ENCODE measurements around the gene CBFB. TPM values are rescaled to one million over a fixed set of nuclear protein-coding genes. Genes with fewer than 3 reads are reported as not detected.

CBFB gene
- total and polyA plus RNA-seq, 2 of the 13 experiments (the other 11 are each of a cell fraction or from before 2014, with no cell fraction given), result 22.1 to 70.8 TPM

GRCh38 chr16:67028696-67029253 lies at the start of gene CBFB (continued):
- peak; percentile 57; the same call in 1 of the 2 replicates for TF ChIP-seq ZBTB33 (CRISPR knock-in tag; IDR thresholded peaks at IDR 0.05)
- peak; percentile 93 for TF ChIP-seq DBP (CRISPR knock-in tag; IDR thresholded peaks at IDR 0.05; ENCODE audit: not compliant biosample characterization)
- TF ChIP-seq ELF4 (CRISPR knock-in tag; IDR thresholded peaks at IDR 0.05; ENCODE audit: borderline replicate concordance), result no peak; the same call in 1 of the 2 replicates
- TF ChIP-seq USF2 (IDR thresholded peaks at IDR 0.05; ENCODE audit: low read depth, low read length), result no peak
- TF ChIP-seq USF2 (CRISPR knock-in tag; IDR thresholded peaks at IDR 0.05; ENCODE audit: borderline replicate concordance), result no peak; the same call in 1 of the 2 replicates
- TF ChIP-seq MATR3 (CRISPR knock-in tag; IDR thresholded peaks at IDR 0.05), result no peak
- peak; percentile 94 for TF ChIP-seq ZNF333 (CRISPR knock-in tag; IDR thresholded peaks at IDR 0.05; ENCODE audit: borderline replicate concordance)
- TF ChIP-seq YEATS2 (CRISPR knock-in tag; IDR thresholded peaks at IDR 0.05; ENCODE audit: borderline replicate concordance), result peak; percentile 77
- TF ChIP-seq HNRNPH1 (optimal IDR thresholded peaks at IDR 0.05; ENCODE audit: low read depth, low read length), result no peak
- TF ChIP-seq PRMT3 (CRISPR knock-in tag; IDR thresholded peaks at IDR 0.05; ENCODE audit: borderline replicate concordance, low read depth), result no peak
- TF ChIP-seq TCF7 (IDR thresholded peaks at IDR 0.05; ENCODE audit: low read depth), result no peak
- TF ChIP-seq, protein P1, sequence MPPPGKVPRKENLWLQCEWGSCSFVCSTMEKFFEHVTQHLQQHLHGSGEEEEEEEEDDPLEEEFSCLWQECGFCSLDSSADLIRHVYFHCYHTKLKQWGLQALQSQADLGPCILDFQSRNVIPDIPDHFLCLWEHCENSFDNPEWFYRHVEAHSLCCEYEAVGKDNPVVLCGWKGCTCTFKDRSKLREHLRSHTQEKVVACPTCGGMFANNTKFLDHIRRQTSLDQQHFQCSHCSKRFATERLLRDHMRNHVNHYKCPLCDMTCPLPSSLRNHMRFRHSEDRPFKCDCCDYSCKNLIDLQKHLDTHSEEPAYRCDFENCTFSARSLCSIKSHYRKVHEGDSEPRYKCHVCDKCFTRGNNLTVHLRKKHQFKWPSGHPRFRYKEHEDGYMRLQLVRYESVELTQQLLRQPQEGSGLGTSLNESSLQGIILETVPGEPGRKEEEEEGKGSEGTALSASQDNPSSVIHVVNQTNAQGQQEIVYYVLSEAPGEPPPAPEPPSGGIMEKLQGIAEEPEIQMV (CRISPR knock-in tag; IDR thresholded peaks at IDR 0.05; ENCODE audit: low read depth), result no peak
- no peak for TF ChIP-seq SNAPC2 (CRISPR knock-in tag; IDR thresholded peaks at IDR 0.05)
- peak; percentile 91; the same call in 1 of the 2 replicates for TF ChIP-seq ZNF235 (CRISPR knock-in tag; IDR thresholded peaks at IDR 0.05; ENCODE audit: borderline replicate concordance)
- TF ChIP-seq SP1 (IDR thresholded peaks at IDR 0.05), result no peak
- peak; percentile 62; the same call in 1 of the 2 replicates for TF ChIP-seq SP1 (CRISPR knock-in tag; IDR thresholded peaks at IDR 0.05)
- TF ChIP-seq, protein P2, sequence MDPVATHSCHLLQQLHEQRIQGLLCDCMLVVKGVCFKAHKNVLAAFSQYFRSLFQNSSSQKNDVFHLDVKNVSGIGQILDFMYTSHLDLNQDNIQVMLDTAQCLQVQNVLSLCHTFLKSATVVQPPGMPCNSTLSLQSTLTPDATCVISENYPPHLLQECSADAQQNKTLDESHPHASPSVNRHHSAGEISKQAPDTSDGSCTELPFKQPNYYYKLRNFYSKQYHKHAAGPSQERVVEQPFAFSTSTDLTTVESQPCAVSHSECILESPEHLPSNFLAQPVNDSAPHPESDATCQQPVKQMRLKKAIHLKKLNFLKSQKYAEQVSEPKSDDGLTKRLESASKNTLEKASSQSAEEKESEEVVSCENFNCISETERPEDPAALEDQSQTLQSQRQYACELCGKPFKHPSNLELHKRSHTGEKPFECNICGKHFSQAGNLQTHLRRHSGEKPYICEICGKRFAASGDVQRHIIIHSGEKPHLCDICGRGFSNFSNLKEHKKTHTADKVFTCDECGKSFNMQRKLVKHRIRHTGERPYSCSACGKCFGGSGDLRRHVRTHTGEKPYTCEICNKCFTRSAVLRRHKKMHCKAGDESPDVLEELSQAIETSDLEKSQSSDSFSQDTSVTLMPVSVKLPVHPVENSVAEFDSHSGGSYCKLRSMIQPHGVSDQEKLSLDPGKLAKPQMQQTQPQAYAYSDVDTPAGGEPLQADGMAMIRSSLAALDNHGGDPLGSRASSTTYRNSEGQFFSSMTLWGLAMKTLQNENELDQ (CRISPR knock-in tag; IDR thresholded peaks at IDR 0.05; ENCODE audit: borderline replicate concordance), result 0 out of 2 replicates have a peak, but pooled peaks have one; percentile 76
- TF ChIP-seq ZSCAN25 (CRISPR knock-in tag; IDR thresholded peaks at IDR 0.05), result peak; percentile 91
- no peak for TF ChIP-seq GLMP (CRISPR knock-in tag; IDR thresholded peaks at IDR 0.05; ENCODE audit: borderline replicate concordance)
- no peak for TF ChIP-seq SMARCE1 (IDR thresholded peaks at IDR 0.05; ENCODE audit: borderline replicate concordance)
